Activated gamma-delta T cell (primary cell): ENCODE measurements around the gene CENPQ.

Experiments
- DNase-seq: peaks from one replicate; lab custom pipeline; 2025; lab: John Stamatoyannopoulos, UW

Gene CENPQ

GRCh38 chr6:49504666-49505065, 41.5 kb downstream of the CENPQ start:
- no peak for DNase-seq

GRCh38 chr6:49506569-49507111, 43.5 kb downstream of the CENPQ start:
- no peak for DNase-seq

DNA sequence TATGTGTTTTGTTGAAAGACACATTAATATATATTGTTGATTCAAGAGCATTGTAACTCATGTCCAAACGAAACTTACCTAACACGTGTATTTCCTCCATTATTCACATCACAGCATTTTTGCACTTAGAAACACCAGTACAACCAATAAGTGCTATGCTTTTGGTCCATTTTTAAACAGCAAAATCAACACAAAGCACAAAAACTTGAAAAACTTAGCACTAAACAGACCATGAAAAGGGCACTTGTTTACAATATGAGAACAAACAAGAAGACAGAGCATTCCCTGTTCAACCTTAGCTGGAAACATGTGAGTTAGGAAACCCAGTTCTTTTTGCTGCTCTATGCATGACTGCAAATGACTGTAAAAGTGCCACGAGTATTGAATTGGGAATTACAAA, 46.2 kb downstream of the CENPQ start:
- DNase-seq, result no peak

DNA sequence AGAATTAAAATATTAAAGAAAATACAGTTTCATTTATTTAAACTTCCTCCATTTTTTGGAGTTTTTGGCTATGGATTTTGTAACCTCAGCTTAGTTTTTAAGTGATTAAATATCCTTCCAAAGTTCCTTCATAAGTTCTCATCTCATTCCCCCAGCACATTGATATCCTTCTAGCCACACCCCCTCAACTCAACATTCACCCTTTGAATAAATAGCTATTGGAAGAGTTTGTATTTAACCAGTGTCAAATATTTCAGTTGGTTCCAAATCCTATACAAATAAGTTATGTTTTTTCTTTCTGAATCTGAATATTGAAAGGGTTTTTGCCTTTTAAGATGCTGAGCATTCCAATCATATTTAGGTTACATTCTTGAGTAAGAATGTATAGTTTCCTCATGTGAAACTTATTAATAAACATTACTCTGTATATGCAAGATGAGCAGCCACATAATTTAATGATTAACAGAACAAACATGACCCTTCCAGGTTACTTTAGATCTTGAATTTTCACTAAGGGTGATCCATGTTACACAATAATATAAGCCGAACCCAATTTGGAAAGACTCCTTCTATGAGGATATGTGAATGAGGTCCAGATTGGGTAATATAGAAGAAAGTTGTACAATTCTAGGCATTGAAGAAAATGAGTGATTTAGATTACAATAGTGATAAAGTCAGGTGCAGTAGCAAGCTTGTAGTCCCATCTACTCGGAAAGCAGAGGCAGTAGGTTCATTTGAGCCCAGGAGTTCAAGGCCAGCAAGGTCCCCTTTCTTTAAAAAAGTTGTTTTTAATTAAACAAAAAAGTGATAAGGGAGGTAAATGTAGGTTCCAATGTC, 50.2 kb downstream of the CENPQ start:
- DNase-seq, result no peak

GRCh38 chr6:49514571-49515484, 51.7 kb downstream of the CENPQ start:
- DNase-seq, result no peak

DNA sequence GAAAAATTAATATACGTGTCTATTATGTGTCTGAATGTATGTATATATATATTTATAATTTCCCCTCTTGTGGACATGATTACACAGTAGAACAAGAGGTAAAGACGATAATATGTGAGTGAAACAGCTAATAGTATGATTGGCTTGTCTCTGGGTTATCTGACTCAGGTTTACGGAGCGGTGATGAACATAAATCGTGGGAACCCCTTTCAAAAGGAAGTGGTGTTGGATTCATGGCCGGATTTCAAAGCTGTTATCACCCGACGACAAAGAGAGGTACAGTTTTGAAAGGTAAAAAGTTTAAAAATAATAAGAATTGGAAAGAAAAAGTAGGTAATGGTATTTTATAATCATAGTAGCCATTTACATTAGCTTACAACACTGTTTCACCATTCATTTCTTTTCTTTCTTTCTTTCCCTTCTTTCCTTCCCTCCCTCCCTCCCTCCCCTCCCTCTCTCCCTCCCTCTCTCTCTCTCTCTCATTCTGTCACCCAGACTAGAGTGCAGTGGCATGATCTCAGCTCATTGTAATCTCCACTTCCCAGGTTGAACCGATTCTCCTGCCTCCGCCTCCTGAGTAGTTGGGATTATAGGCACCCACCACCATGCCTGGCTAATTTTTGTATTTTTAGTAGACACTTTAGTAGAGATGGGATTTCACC, 52.4 kb downstream of the CENPQ start:
- DNase-seq, result no peak

- DNase-seq, result no peak
Measured at GRCh38 chr6:49516147-49516505, 53.0 kb downstream of the CENPQ start.

DNA sequence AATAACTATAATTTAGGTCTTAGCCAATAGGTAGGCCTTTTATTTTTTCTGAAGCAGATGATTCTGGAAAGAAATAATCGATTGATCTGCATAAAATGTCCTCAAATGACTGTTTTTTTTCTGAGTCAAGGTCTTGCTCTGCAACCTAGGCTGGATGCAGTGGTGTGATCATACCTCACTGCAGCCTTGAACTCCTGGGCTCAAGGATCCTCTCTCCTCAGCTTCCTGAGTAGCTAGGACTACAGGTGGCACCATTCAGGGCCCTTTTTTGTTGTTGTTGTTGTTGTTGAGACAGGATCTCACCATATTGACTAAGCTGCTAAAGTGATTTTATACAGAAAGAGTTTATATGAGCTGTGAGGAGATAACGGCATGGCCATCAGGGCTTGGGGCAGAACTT, 54.7 kb downstream of the CENPQ start:
- no peak for DNase-seq

- DNase-seq, result no peak
Measured at GRCh38 chr6:49519660-49520059, 56.5 kb downstream of the CENPQ start.

DNA sequence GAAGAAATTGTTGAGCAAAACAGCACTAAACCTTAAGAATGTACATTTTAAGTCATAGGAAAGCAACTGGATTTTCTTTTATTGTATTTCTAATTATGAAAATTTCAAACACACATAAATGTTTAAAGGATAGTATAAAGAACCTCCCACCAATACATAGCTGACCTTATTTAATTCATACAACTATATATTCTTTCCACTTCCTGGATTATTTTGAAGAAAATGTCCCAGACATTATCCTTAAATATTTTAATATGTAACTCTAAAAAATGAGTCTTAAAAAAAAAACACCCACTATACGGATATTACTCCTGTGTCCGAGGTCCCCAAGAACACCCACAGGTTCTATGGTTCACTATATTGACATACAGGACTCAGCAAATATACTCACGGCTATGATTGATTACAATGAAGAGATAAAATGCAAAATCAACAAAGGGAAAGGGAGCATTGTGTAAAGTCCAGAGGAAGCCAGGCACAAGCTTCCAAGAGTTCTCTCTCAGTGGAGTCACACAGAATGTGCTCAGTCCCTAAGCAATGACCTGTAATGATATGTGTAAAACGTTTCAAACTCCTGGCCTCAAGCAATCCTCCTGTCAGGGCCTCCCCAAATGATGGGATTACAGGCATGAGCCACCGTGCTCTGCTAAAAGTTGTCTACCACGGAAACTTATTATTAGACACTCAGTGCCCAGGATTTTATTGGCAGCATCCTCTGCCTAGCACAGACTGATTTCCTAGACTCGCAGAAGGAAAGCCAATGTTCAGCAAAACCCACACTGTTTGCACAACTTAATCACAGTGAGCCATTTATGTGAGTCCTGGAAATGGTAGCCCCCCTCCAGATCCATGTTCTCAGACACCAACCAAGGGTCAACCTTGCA, 59.8 kb downstream of the CENPQ start:
- no peak for DNase-seq

GRCh38 chr6:49523901-49524300, 60.7 kb downstream of the CENPQ start:
- no peak for DNase-seq

- DNase-seq, result no peak
Measured at GRCh38 chr6:49524541-49524940, 61.4 kb downstream of the CENPQ start.

DNA sequence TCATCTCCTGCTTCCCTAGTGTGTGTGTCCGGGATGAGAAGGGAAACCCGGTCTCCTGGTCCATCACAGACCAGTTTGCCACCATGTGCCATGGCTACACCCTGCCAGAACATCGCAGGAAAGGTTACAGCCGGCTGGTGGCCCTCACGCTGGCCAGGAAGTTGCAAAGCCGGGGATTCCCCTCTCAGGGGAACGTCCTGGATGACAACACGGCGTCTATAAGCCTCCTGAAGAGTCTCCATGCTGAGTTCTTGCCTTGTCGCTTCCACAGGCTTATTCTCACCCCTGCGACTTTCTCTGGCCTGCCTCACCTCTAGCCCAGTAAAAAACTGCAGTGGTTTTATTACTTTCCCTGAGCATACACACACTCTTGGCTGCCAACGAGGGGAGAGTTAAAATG, 63.4 kb downstream of the CENPQ start:
- DNase-seq, result no peak

DNA sequence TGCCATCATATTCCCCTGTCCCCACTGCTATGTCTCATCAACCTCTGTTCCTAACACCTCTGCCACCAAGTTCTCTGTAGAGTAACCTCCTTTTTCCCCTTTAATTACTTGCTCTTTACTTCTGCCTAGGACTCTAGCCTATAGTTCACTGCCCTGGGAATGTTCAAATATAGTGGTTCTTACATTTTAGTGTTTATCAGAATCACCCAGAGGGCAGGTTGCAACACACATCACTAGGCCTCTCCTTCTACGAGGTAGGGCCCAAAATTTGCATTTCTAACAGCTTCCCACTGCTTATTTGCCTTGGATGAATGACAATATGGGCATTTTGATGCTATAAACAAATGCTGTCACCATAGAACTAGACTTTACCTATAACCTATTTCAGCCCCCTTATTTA, 64.2 kb downstream of the CENPQ start:
- DNase-seq, result no peak

DNA sequence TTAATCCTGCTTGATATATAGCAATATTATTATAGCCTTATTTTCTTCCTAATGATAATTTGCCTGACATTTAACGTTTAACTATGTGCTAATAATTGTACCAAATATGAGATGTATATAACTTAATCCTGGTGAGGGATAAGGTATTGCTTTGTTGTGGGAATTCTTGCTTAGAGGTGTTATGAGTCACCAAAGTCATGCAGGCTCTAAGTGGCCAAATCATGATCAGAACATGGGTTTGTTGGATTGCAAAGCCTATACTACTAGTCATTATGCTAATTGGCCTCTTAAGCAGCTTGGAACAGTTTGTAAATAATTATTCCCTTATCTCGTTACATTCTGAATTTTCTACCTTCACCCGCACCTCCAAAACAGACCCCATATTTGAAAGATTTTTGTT, 65.4 kb downstream of the CENPQ start:
- DNase-seq, result no peak

DNA sequence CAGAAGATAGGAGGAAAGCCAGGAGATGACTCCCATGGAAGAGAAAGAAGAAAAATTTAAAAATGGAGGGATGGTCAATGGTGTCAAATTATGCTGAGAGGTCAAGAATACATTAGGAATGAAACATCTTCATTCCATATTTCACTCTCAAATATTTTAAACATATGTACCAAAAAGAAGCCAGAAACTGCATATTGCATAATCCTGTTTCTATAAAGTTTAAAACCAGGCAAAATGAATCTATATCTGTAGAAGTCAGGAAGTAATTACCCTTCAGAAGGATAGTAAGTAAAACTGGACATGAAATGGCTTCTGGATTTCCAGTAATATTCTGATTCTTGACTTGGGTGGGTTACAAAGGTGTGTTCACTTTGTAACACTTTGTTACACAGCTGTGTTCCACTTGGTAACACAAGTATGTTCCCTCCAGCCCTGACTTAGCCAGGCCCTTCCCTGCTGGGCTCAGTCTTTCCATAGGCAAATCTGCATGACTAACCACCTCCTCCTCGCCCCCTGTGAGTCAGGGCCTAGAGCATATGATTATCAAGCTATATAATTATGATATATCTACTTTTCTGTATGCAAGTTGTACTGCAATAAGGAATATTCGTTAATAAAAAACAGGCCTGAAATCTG, 67.1 kb downstream of the CENPQ start:
- no peak for DNase-seq

GRCh38 chr6:49531774-49532569, 68.8 kb downstream of the CENPQ start:
- DNase-seq, result no peak

DNA sequence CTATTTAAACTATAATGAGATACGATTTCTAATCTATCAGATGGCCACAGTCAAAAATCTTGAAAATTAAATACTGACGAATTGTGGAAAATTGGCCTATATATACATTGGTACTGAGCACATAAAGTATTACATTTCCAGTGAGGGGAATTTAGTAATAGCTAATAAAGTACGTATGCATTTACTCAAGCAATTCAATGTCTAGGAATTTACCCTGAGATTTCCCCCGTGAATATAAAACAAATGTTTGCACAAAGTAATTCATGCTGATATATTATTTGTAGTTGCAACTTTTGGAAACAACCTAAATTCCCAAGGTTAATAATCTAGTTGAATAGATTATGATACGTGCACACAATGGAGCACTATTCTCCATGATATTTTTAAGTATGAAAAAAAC, 72.6 kb downstream of the CENPQ start:
- no peak for DNase-seq

GRCh38 chr6:49539102-49539501, 75.9 kb downstream of the CENPQ start:
- no peak for DNase-seq

DNA sequence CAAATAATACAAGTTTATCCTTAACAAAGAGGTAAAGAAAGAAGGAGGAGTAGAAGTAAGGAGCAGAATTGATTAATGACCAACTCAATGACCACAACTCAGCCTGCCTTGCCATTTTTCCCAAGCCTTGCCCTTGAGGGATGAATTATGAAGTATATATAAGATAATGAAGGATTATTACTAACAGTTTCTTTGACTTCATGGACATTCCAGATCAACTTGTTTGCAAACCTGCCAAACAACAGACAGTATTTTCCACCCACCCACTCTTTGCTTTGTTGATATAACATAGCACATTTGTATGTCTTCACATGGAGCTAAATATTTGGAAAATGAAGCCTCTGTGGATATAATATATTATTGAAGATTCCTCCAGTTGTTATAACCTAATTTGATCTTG, 77.4 kb downstream of the CENPQ start:
- DNase-seq, result no peak
